Measurements from ENCODE around the gene ABTB2.

DNA sequence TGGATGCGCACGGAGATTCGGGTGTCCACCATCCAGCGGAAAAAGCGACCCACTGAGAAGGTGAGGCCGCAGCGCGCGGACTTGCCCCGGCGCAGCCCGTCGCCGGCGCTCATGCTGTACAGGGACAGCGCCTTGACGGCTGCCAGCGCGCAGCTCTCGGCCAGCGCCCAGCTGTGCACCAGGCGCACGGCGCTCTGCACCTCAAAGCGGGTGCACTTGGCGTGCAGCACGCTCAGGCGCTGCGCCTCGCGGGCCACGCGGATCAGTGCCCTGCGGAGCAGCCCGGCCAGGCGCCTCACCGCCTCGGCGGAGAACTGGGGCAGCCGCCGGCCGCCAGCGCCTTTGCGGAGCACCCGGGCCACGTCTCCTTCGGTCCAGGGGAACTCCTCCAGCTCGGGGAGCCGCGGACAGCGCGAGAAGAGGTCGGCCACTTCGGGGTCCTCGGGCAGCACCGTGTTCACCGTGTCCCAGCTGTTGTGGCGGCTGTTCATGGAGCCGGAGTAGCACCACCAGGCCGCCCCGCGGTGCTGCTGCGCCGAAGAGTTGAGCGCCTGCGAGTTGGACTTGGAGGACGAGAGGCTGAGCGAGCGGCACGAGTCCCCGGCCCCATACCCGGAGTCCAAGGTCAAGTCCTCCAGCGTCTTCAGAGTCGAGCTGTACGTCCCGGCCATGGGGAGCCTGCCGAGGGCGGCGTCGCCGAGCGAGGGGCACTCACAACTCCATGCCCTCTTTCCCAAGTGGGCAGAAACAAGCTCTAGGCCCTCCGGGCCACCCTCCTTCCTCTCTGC lies 703 bp downstream of the ABTB2 start:
- TF ChIP-seq, protein P1, sequence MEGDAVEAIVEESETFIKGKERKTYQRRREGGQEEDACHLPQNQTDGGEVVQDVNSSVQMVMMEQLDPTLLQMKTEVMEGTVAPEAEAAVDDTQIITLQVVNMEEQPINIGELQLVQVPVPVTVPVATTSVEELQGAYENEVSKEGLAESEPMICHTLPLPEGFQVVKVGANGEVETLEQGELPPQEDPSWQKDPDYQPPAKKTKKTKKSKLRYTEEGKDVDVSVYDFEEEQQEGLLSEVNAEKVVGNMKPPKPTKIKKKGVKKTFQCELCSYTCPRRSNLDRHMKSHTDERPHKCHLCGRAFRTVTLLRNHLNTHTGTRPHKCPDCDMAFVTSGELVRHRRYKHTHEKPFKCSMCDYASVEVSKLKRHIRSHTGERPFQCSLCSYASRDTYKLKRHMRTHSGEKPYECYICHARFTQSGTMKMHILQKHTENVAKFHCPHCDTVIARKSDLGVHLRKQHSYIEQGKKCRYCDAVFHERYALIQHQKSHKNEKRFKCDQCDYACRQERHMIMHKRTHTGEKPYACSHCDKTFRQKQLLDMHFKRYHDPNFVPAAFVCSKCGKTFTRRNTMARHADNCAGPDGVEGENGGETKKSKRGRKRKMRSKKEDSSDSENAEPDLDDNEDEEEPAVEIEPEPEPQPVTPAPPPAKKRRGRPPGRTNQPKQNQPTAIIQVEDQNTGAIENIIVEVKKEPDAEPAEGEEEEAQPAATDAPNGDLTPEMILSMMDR (conservative IDR thresholded peaks at IDR 0.05; ENCODE audit: low read length): no peak
- no peak for TF ChIP-seq EZH2phosphoT487 (IDR thresholded peaks at IDR 0.05; ENCODE audit: borderline replicate concordance, low read depth, low read length)
